Mesenchymal stem cell (in vitro differentiated cells and primary cell): ENCODE results near the gene HTR3D.

Experiments used
- DNase-seq: peaks from one replicate; pipeline ENCODE4 v3.0.0-alpha.2; 2013
- H2AFZ ChIP-seq: one replicate; pipeline ENCODE4 v1.6.1; 2013; ENCODE audit warnings: low read depth, mild to moderate bottlenecking, control low read depth, inconsistent platforms, low read length, moderate library complexity
- H2AK5ac ChIP-seq: 2 replicates; pipeline ENCODE4 v1.6.1; 2013; ENCODE audit warnings: low read length, moderate library complexity, mild to moderate bottlenecking, inconsistent platforms; ENCODE audit not compliant: severe bottlenecking
- H2BK120ac ChIP-seq: one replicate; pipeline ENCODE4 v1.6.1; 2013; ENCODE audit warnings: low read depth, mild to moderate bottlenecking, inconsistent platforms, low read length, moderate library complexity
- H2BK12ac ChIP-seq, 2 experiments: one replicate each; pipeline ENCODE4 v1.6.1; 2013; ENCODE audit warnings: inconsistent platforms in 2 of 2, low read length in 2 of 2, mild to moderate bottlenecking in 2 of 2, moderate library complexity in 2 of 2, control low read depth in 1 of 2
- H2BK15ac ChIP-seq: one replicate; pipeline ENCODE4 v1.6.1; 2013; ENCODE audit warnings: mild to moderate bottlenecking, low read depth, inconsistent platforms; ENCODE audit not compliant: poor library complexity, severe bottlenecking
- H2BK5ac ChIP-seq: 2 replicates; pipeline ENCODE4 v1.6.1; 2013; ENCODE audit warnings: low read depth, mild to moderate bottlenecking, low read length, control low read depth, inconsistent platforms; ENCODE audit not compliant: poor library complexity, severe bottlenecking
- H3K14ac ChIP-seq, 2 experiments: one replicate each; pipeline ENCODE4 v1.6.1; 2013; ENCODE audit warnings: inconsistent platforms in 2 of 2, low read length in 2 of 2, control low read depth in 1 of 2, mild to moderate bottlenecking in 1 of 2, moderate library complexity in 1 of 2
- H3K18ac ChIP-seq, 2 experiments: one replicate each; pipeline ENCODE4 v1.6.1; 2013; ENCODE audit warnings: inconsistent platforms in 2 of 2, low read length in 2 of 2, control low read depth in 1 of 2, low read depth in 1 of 2, mild to moderate bottlenecking in 1 of 2
- H3K23ac ChIP-seq, 2 experiments: one replicate each; pipeline ENCODE4 v1.6.1; 2013; ENCODE audit warnings: inconsistent platforms in 2 of 2, low read length in 2 of 2, mild to moderate bottlenecking in 2 of 2, moderate library complexity in 2 of 2, control low read depth in 1 of 2
- H3K27ac ChIP-seq: 2 replicates; pipeline ENCODE4 v1.5.1; 2013; ENCODE audit warnings: mild to moderate bottlenecking, moderate library complexity, low read length, control low read depth, inconsistent platforms; ENCODE audit not compliant: poor library complexity, severe bottlenecking
- H3K27me3 ChIP-seq, 2 experiments: 2 replicates each; pipeline versions ENCODE4 v1.6.1 to v1.7.0; 2013; ENCODE audit warnings: low read length in 2 of 2, mild to moderate bottlenecking in 2 of 2, moderate library complexity in 2 of 2, control low read depth in 1 of 2, inconsistent platforms in 1 of 2; ENCODE audit not compliant: control insufficient read depth in 1 of 2, insufficient read depth in 1 of 2
- H3K36me3 ChIP-seq, 2 experiments: 2 replicates each; pipeline versions ENCODE4 v1.6.1 to v1.7.0; 2013; ENCODE audit warnings: low read length in 2 of 2, control low read depth in 1 of 2, inconsistent platforms in 1 of 2, low read depth in 1 of 2, mild to moderate bottlenecking in 1 of 2; ENCODE audit not compliant: insufficient read depth in 2 of 2, control insufficient read depth in 1 of 2
- H3K4ac ChIP-seq, 2 experiments: one replicate each; pipeline ENCODE4 v1.6.1; 2013; ENCODE audit warnings: inconsistent platforms in 2 of 2, low read length in 2 of 2, mild to moderate bottlenecking in 2 of 2, moderate library complexity in 2 of 2, control low read depth in 1 of 2, low read depth in 1 of 2
- H3K4me1 ChIP-seq: 2 replicates; pipeline ENCODE4 v1.6.1; 2013; ENCODE audit warnings: low read depth, low read length, control low read depth; ENCODE audit not compliant: control insufficient read depth, insufficient read depth
- H3K4me2 ChIP-seq: 2 replicates; pipeline ENCODE4 v1.6.1; 2013; ENCODE audit warnings: low read length, mild to moderate bottlenecking, inconsistent platforms; ENCODE audit not compliant: poor library complexity, severe bottlenecking
- H3K4me3 ChIP-seq, 2 experiments: 2 replicates each; pipeline versions ENCODE4 v1.5.1 to v1.7.0; 2013; ENCODE audit warnings: low read length in 2 of 2, mild to moderate bottlenecking in 2 of 2, control low read depth in 1 of 2, low read depth in 1 of 2; ENCODE audit not compliant: insufficient read depth in 1 of 2
- H3K79me1 ChIP-seq: replicated peaks from 2 replicates; pipeline ENCODE4 v1.6.1; 2013; ENCODE audit warnings: mild to moderate bottlenecking, control low read depth, low read length, inconsistent platforms; ENCODE audit not compliant: poor library complexity, severe bottlenecking
- H3K9ac ChIP-seq: 2 replicates; pipeline ENCODE4 v1.7.0; 2013; ENCODE audit warnings: mild to moderate bottlenecking, low read length, moderate library complexity
- H3K9me3 ChIP-seq: 2 replicates; pipeline ENCODE4 v1.7.0; 2013; ENCODE audit warnings: mild to moderate bottlenecking, low read length; ENCODE audit not compliant: control insufficient read depth
- H4K8ac ChIP-seq: one replicate; pipeline ENCODE4 v1.6.1; 2013; ENCODE audit warnings: inconsistent platforms, mild to moderate bottlenecking, low read length, moderate library complexity
- H4K91ac ChIP-seq: one replicate; pipeline ENCODE4 v1.6.1; 2013; ENCODE audit warnings: mild to moderate bottlenecking, low read length, inconsistent platforms
- WGBS: methylation state at CpG from one replicate; pipeline ENCODE4 v1.1.7; 2013; ENCODE audit warnings: mixed read lengths; 5-methylcytosine and 5-hydroxymethylcytosine counted together

HTR3D gene

DNA sequence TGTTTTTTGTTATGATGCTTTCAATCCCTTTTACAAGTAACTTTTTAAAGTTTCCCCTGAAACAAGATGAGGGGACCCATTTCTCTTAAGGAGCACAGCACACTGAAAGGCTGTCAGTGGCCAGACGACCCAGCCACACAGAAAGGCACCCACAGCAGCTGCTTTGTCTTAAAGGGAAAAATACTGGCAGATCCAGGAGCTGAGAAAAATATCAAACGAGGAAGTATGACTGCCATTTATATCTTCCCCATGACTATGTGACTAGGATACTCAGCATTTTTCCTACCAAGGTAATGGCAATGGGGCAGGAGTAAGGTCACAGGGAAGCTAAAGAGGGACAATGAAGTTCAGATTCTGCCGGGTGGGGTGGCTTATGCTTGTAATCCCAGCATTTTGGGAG is 29.8 kb upstream of the HTR3D start:
- H3K79me1 ChIP-seq = peaks cover 21% of the 10 kb centered on the region
- 92% methylated on average over 2 of the region's 3 CpGs for WGBS
- H3K9ac ChIP-seq = no peak overlapping the region
- no peak overlapping the region for H2AK5ac ChIP-seq
- DNase-seq = no peak
- H3K23ac ChIP-seq = no peak overlapping the region
- H3K4me3 ChIP-seq = no peak overlapping the region
- no peak overlapping the region for H2BK5ac ChIP-seq
- H3K27me3 ChIP-seq = no peaks in the 10 kb centered on the region
- H3K36me3 ChIP-seq = peaks cover 2 to 12% of the 10 kb centered on the region in 2 experiments
- no peak overlapping the region for H3K27ac ChIP-seq
- no peak overlapping the region for H3K14ac ChIP-seq
- no peak overlapping the region for H3K18ac ChIP-seq
- no peak overlapping the region for H2AFZ ChIP-seq
- no peak overlapping the region for H3K4me2 ChIP-seq
- no peak overlapping the region for H3K4ac ChIP-seq
- H3K4me1 ChIP-seq = peaks cover 18% of the 10 kb centered on the region
- H3K9me3 ChIP-seq = no peaks in the 10 kb centered on the region
- H2BK12ac ChIP-seq = no peak overlapping the region
- no peak overlapping the region for H2BK15ac ChIP-seq
- no peak overlapping the region for H4K91ac ChIP-seq
- H4K8ac ChIP-seq = no peak overlapping the region
- no peak overlapping the region for H2BK120ac ChIP-seq

DNA sequence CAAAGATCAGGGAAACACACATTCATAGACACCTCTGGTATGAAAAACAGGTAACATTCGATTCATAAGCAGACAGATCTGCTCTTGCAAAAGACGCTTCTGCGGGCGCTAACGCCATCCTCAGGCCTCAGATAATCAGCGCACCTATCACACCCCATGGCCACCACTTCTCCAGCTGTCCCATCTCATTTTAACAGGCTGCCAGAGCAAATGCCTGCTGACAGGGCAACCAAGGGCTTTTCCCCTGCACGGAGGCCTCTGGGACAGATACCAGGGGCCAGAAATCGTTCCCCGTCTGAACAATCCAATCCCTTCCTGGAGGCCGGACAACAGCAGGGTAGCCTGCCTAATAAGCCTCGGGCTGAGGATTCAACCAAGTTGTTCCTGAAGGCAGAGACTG is 29.1 kb upstream of the HTR3D start:
- Histone ChIP-seq H2AFZ (no peak overlapping the region), H4K91ac (no peak overlapping the region), H2BK5ac (no peak overlapping the region), H3K4me1 (peaks cover 18% of the 10 kb centered on the region), H3K79me1 (peaks cover 21% of the 10 kb centered on the region), H3K18ac (peak overlapping the region in 1 of 2 experiments; percentile 56), H2BK120ac (no peak overlapping the region), H3K9me3 (no peaks in the 10 kb centered on the region), H3K27ac (peak overlapping the region; percentile 75), H3K14ac (no peak overlapping the region), H3K4ac (peak overlapping the region in 1 of 2 experiments; percentile 42), H3K4me2 (no peak overlapping the region), H3K9ac (no peak overlapping the region), H3K4me3 (no peak overlapping the region), H2BK12ac (peak overlapping the region in 1 of 2 experiments; percentile 54), H3K23ac (no peak overlapping the region), H2BK15ac (peak overlapping the region; percentile 3), H3K36me3 (peaks cover 2 to 12% of the 10 kb centered on the region in 2 experiments), H2AK5ac (peak overlapping the region; percentile 99), H4K8ac (no peak overlapping the region), H3K27me3 (no peaks in the 10 kb centered on the region)
- DNase-seq = no peak
- WGBS = 98% methylated on average over 11 of the region's 11 CpGs

DNA sequence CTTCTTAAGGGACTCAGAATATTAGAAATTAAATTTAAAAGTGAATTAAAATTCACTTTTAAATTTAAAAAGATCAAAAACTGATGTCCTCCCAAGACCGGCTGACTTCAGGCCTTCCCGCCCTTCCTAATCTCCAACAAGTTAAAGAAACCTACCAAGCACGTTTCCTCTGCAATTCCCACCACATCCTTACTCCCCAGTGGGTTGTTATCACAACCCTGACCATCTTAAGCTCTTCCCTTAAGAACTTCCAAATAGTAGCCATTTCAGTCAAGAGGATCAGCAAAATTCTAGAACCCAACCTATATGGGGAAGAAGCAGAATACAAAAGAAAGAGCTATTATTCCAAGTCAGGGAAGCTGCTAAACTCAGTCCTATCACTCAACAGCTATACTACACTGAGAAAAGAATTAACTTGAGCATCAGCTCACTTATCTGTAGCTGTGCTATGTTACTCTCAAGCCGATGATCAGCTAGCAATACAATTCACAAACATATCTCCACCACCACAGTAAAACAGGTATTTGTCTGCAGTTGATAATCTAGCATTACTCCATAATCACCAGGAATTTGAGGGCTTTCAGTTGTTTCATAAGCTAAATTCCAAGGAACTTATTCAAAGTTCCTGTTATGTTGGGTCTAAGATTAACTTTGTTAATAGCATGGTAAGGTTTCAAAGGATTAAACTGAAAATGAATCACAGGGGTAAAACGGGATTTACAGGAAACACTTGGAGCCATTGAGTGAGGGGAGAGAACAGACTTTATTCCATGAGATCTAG is 28.2 kb upstream of the HTR3D start:
- H3K4me3 ChIP-seq = no peak overlapping the region
- no peak overlapping the region for H3K23ac ChIP-seq
- WGBS = 74% methylated on average over 5 of the region's 5 CpGs
- H3K36me3 ChIP-seq = peaks cover 2 to 11% of the 10 kb centered on the region in 2 experiments
- no peak overlapping the region for H2BK120ac ChIP-seq
- no peak overlapping the region for H3K4me2 ChIP-seq
- no peak overlapping the region for H2BK12ac ChIP-seq
- H2AK5ac ChIP-seq = peak overlapping the region; percentile 83
- no peak overlapping the region for H3K4ac ChIP-seq
- no peak overlapping the region for H2BK5ac ChIP-seq
- H3K14ac ChIP-seq = no peak overlapping the region
- no peaks in the 10 kb centered on the region for H3K27me3 ChIP-seq
- H2AFZ ChIP-seq = no peak overlapping the region
- peak; percentile 58 for DNase-seq
- no peak overlapping the region for H4K91ac ChIP-seq
- H3K9me3 ChIP-seq = no peaks in the 10 kb centered on the region
- H3K9ac ChIP-seq = peak overlapping the region; percentile 45
- peaks cover 18% of the 10 kb centered on the region for H3K4me1 ChIP-seq
- no peak overlapping the region for H2BK15ac ChIP-seq
- no peak overlapping the region for H3K18ac ChIP-seq
- H4K8ac ChIP-seq = no peak overlapping the region
- H3K79me1 ChIP-seq = peaks cover 23% of the 10 kb centered on the region
- peak overlapping the region; percentile 87 for H3K27ac ChIP-seq

DNA sequence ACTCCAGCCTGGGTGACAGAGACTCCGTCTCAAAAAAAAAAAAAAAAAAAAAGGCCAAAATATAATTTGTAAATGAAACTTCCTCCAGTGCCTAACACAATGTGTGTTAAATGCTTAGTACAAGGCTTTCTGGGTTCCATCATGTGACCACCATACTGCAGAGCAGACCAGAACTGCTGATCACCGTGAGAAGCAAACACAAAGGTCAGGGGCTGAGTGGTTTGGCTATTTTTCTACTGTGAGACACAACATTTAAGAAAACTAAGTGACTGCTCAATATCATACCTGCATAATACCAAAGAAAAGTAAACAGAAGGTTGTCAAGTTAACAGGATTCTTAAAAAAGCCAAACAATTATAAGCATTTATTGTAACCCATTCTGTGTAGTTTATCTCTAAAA is 27.1 kb upstream of the HTR3D start:
- Histone ChIP-seq H3K79me1 (peaks cover 23% of the 10 kb centered on the region), H2BK5ac (no peak overlapping the region), H3K9ac (no peak overlapping the region), H3K9me3 (no peaks in the 10 kb centered on the region), H2AFZ (no peak overlapping the region), H2AK5ac (no peak overlapping the region), H2BK15ac (no peak overlapping the region), H3K23ac (no peak overlapping the region), H4K8ac (no peak overlapping the region), H3K4ac (no peak overlapping the region), H2BK120ac (no peak overlapping the region), H3K36me3 (peaks cover 6 to 20% of the 10 kb centered on the region in 2 experiments), H4K91ac (no peak overlapping the region), H3K27ac (peak overlapping the region; percentile 87), H3K4me1 (peaks cover 16% of the 10 kb centered on the region), H3K18ac (no peak overlapping the region), H3K4me2 (no peak overlapping the region), H3K27me3 (no peaks in the 10 kb centered on the region), H3K4me3 (no peak overlapping the region), H3K14ac (no peak overlapping the region), H2BK12ac (no peak overlapping the region)
- peak; percentile 51 for DNase-seq
- WGBS = 20% methylated on average over 1 of the region's 2 CpGs
